ENCODE data around the gene KLRF2.

DNA sequence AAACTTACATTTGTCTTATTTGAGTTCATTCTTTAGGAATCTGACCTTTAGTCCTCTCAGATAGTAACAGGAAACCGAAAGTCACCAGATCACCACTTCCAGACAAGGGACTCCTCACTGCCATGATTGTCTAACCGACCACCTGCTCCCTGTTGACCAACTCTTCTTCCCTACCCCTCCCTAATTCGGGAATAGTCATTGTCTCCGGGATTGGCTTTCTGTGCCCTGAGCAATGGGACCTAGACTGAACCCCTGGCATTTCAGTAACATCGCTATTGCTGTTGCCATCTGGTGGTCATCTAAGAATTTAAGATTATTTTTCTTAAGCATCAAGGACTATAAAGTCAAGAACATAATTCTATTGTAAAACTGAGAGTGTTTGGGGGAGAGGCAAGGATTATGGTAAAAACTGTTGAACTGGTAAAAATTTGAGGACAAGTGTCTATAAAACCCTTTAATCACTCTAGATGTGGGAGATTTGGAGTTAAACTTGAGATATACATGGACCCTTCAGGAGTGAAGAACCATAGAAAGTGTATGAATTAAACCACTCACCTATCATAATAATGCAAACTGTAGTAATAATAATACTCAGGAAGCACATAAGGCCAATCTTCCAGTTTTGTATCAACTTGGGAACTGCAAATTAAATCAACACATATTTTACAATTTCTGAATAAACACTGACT is 44.6 kb downstream of the KLRF2 start:
- TF ChIP-seq, protein P1, sequence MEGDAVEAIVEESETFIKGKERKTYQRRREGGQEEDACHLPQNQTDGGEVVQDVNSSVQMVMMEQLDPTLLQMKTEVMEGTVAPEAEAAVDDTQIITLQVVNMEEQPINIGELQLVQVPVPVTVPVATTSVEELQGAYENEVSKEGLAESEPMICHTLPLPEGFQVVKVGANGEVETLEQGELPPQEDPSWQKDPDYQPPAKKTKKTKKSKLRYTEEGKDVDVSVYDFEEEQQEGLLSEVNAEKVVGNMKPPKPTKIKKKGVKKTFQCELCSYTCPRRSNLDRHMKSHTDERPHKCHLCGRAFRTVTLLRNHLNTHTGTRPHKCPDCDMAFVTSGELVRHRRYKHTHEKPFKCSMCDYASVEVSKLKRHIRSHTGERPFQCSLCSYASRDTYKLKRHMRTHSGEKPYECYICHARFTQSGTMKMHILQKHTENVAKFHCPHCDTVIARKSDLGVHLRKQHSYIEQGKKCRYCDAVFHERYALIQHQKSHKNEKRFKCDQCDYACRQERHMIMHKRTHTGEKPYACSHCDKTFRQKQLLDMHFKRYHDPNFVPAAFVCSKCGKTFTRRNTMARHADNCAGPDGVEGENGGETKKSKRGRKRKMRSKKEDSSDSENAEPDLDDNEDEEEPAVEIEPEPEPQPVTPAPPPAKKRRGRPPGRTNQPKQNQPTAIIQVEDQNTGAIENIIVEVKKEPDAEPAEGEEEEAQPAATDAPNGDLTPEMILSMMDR (conservative IDR thresholded peaks at IDR 0.05 in 1 of 2, IDR thresholded peaks at IDR 0.05 in 1 of 2; ENCODE audit: extremely low read depth in 1 of 2, insufficient read depth in 1 of 2, low read depth in 1 of 2, low read length in 2 of 2): peak; percentile 15 to 58
- no peak for TF ChIP-seq EZH2 (IDR thresholded peaks at IDR 0.05; ENCODE audit: borderline replicate concordance, low read length)
